A375 (cell line): ENCODE results near the gene TAF11L4. TPM values are rescaled to one million over a fixed set of nuclear protein-coding genes. Genes with fewer than 3 reads are reported as not detected.

ENCODE experiments used
- small RNA-seq: library from RNA; depleted of rRNA; stranded (forward); fragments of <200 nt; gene quantifications from one replicate; pipeline ENCODE3, GENCODE V24; 2014
- total RNA-seq: library from RNA; depleted of rRNA; stranded (reverse); fragments of >200 nt; shearing (Covaris generic); gene quantifications from 2 replicates; pipeline ENCODE4 v1.2.3, GENCODE V29; 2014; rRNA removed

Gene TAF11L4
- total RNA-seq = not detected in 2 replicates

GRCh38 chr5:17521501-17521900 lies at the start of gene TAF11L4:
Gene TAF11L4 (plus strand): TSS chr5:17521801.

GRCh38 chr5:17497931-17498330 lies 23.7 kb upstream of the TAF11L4 start, which contains the start of gene TAF11L2:
Gene TAF11L2 (plus strand): TSS chr5:17498231.

GRCh38 chr5:17518067-17518466 lies 3.5 kb upstream of the TAF11L4 start, which contains the start of gene TAF11L3:
Gene TAF11L3 (plus strand): TSS chr5:17518367.

GRCh38 chr5:17524935-17525334 lies 3.3 kb downstream of the TAF11L4 start, which contains the start of gene TAF11L5:
Gene TAF11L5 (plus strand): TSS chr5:17525235.

GRCh38 chr5:17528369-17528768 lies 6.8 kb downstream of the TAF11L4 start, which contains the start of gene TAF11L6:
Gene TAF11L6 (plus strand): TSS chr5:17528669.

Small RNA genes within 50 kb of the gene (small RNA-seq; reads per million reads assigned to genes)
- not detected for gene AC106774.3

Other genes starting within 250 kb of the TAF11L4 start
- not detected in 2 replicates for gene TAF11L2, start 23.6 kb upstream of the TAF11L4 start, total RNA-seq
- gene TAF11L3, start 3.4 kb upstream of the TAF11L4 start, total RNA-seq = not detected in 2 replicates
- not detected in 2 replicates for gene TAF11L5, start 3.4 kb downstream of the TAF11L4 start, total RNA-seq
- not detected in 2 replicates for gene TAF11L6, start 6.9 kb downstream of the TAF11L4 start, total RNA-seq
- gene TAF11L7, start 64.0 kb downstream of the TAF11L4 start, total RNA-seq = not detected in 2 replicates
- gene TAF11L8, start 69.2 kb downstream of the TAF11L4 start, total RNA-seq = not detected in 2 replicates
- gene TAF11L9, start 72.6 kb downstream of the TAF11L4 start, total RNA-seq = not detected in 2 replicates
- not detected in 2 replicates for gene TAF11L10, start 76.0 kb downstream of the TAF11L4 start, total RNA-seq
- gene TAF11L11, start 82.4 kb downstream of the TAF11L4 start, total RNA-seq = not detected in 2 replicates
- not detected in 2 replicates for gene TAF11L12, start 88.6 kb downstream of the TAF11L4 start, total RNA-seq
- gene TAF11L13, start 110.3 kb downstream of the TAF11L4 start, total RNA-seq = 0.50 and 0.91 TPM in 2 replicates
- gene TAF11L14, start 112.7 kb downstream of the TAF11L4 start, total RNA-seq = not detected in 2 replicates